ENCODE measurements around the gene EPS8L1.

Gene EPS8L1

GRCh38 chr19:55080968-55081769 lies 5.5 kb downstream of the EPS8L1 start:
- FAIRE-seq: peak; percentile 61

GRCh38 chr19:55081770-55082019 lies 6.0 kb downstream of the EPS8L1 start:
- FAIRE-seq: no peak

DNA sequence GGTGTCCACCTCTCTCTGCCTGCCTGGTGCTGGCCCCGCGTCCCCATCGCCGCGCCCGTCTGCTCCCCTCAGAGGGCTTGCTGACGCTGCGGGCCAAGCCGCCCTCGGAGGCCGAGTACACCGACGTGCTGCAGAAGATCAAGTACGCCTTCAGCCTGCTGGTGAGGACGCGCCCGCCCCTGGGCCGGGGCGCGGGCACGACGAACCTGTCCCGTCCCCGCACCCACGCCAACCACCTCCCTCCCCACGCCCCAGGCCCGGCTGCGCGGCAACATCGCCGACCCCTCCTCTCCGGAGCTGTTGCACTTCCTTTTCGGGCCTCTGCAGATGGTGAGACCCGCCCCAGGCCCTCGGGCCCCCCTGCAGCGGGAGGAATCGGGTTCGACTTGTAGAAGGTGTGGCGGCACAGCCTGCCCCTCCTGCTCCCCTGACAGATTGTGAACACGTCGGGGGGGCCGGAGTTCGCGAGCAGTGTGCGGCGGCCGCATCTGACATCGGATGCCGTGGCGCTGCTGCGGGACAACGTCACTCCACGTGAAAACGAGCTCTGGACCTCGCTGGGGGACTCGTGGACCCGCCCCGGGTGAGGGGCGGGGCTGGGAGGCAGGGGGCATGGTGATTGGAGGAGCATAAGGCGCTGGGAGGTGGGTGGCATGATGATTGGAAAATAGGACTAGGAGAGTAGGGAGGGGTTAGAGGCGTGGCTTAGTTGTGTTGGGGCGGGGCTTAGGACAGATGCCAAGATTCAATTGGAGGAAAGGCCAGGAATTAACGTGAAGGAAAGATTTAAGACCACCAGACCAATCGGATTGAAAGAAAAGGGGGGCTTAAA lies 6.6 kb downstream of the EPS8L1 start:
- no peak for FAIRE-seq

- no peak for FAIRE-seq
Measured at GRCh38 chr19:55083004-55083850, 7.6 kb downstream of the EPS8L1 start.

DNA sequence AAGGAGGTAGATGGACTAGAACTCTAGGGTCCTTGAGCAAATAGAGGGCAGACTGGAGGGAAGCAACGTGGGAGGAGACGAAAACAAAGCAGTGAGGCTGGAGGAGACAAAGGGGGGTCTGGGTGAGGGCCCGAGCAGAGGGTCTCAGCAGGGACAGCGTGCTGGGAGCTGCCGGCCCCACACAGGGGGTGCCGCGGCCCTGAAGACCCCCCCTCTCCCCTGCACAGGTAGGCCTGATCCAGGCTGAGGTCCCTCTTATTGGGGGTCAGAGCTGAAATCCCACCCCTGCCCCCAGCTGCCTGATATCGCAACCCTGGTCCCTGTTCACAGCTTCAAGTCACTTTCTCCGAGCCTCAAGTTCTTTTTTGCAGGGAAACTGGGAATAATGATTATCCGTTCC lies 8.7 kb downstream of the EPS8L1 start:
- no peak for FAIRE-seq

GRCh38 chr19:55085923-55086715 lies 10.4 kb downstream of the EPS8L1 start:
- no peak for FAIRE-seq

DNA sequence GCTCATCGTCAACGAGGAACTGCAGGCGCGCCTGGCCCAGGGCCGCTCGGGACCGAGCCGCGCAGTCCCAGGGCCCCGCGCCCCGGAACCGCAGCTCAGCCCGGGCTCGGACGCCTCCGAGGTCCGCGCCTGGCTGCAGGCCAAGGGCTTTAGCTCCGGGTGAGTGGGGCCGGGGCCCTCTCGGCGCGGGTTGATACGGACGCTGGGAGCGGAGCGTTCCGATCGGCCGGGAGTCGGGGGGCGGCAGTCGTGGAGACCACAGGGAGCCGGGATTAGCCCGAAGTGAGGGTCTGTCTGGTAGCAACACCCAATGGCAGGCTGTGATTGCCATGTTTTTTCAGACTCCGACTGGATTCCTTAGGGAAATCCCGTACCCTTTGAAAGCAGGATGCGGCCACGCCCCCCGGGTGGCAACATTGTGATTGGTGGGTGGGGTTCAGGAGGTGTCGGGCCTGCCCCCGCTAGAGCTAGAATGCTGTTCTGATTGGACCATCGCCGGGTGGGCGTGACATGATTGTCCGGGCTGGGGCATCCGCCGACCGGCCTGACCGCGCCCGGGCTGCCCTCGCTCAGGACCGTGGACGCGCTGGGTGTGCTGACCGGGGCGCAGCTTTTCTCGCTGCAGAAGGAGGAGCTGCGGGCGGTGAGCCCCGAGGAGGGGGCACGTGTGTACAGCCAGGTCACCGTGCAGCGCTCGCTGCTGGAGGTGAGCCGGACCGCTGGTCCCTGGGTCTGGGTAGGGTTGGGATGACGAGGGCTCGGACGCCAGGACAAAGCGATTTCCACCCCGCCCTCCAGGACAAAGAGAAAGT lies 11.3 kb downstream of the EPS8L1 start:
- peak; percentile 91 for FAIRE-seq

DNA sequence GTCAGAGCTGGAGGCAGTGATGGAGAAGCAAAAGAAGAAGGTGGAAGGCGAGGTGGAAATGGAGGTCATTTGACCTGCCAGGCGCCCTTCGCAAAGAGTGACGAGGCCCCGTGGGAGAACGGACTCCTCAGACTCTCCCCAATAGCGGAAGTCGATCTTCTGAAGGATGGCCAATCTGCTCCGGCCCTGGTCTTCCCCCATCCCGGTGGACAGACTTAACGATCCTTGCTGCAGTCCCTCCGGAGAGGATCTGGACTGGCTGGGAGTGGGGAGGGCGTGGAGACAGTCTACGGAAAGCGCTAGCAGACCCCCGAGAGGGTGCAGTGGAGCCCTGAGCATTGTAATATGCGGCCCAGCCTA lies 11.9 kb downstream of the EPS8L1 start:
- no peak for FAIRE-seq

- no peak for FAIRE-seq
Measured at GRCh38 chr19:55088021-55088451, 12.4 kb downstream of the EPS8L1 start.

- no peak for FAIRE-seq
Measured at GRCh38 chr19:55088543-55089341, 13.1 kb downstream of the EPS8L1 start.

DNA sequence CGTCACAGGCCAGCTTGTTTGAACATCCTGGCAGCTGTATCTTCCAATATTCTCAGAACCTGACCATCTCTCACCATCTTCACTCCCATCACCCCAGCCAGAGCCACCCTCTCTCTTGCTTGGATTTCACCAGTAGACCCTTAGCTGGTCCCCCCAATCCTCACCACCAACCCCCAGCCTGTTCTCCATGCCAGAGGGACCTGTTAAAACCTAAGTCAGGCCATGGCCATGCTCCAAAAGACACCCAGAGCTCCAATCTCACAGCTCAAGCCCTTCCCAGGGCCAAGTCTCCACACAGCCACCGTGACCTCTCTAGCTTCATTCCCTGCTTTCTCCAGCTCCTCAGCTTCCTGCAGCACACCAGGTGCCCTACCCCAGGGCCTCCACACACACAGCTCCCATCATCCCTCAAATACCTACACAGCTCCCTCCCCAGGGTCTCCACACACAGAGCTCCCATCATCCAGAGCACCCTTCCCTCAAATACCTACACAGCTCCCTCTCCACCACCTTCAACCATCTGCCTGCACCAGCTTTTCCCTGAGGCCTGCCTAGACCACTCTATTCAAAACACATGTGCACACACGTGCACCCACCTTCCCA lies 13.8 kb downstream of the EPS8L1 start:
- FAIRE-seq: no peak

DNA sequence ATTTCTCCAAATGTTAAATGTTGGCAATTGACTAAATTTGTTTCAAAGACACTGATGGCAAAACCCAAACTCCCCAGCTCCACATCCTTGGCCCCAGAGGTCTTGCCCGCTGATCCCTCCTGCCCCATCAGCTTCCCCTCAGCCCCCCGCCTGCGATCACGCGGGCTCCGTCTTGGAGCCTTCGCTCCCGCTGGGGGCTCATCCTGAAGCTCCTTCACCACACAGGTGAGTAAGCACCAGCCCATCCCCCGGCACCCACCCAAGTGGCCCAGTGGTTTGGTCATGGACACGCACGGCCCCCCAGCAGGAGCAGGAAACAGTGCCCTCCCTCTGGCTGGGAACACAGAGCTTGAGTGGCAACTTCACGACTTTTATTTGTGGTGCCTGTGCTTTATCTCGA lies 14.9 kb downstream of the EPS8L1 start:
- no peak for FAIRE-seq

DNA sequence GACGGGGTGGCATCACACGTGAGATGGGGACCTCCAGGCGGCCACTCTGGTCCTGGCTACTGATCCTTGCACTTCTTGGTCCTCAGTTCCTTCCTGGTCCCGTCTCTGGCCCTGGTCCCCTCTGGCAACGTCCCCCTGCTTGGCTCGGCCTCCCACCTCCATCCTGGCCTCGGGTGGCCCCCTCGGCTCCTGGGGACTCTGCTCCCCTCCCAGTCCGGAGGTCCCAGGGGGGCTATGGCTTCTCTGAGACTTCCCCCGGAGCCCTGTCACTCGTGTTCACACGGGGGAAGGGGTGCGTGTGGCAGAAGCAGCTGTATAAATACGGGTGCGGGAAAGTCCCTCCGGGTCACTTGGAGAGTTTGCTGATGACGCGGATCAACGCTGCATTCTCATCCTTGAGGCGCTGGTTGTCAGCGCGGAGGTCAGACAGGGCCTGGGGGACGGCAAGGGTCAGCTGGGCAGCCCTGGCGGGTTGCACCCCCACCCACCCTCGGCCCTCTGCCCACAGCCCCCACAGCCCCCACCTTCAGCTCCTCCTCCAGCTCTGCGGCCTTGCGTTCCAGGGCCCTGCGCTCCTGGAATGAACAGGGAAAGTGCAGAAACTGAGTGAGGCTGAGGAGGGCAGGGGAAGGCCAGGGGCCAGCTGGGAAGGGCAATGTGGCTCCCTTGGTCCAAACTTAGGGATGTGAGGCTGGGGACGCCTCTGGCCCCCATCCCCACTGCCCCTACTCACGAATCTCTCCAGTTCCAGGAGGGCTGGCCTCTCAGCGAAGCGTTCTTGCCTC lies 15.6 kb downstream of the EPS8L1 start:
- FAIRE-seq: no peak

- no peak for FAIRE-seq
Measured at GRCh38 chr19:55091955-55092354, 16.3 kb downstream of the EPS8L1 start.

GRCh38 chr19:55092423-55093318 lies 17.0 kb downstream of the EPS8L1 start:
- no peak for FAIRE-seq

DNA sequence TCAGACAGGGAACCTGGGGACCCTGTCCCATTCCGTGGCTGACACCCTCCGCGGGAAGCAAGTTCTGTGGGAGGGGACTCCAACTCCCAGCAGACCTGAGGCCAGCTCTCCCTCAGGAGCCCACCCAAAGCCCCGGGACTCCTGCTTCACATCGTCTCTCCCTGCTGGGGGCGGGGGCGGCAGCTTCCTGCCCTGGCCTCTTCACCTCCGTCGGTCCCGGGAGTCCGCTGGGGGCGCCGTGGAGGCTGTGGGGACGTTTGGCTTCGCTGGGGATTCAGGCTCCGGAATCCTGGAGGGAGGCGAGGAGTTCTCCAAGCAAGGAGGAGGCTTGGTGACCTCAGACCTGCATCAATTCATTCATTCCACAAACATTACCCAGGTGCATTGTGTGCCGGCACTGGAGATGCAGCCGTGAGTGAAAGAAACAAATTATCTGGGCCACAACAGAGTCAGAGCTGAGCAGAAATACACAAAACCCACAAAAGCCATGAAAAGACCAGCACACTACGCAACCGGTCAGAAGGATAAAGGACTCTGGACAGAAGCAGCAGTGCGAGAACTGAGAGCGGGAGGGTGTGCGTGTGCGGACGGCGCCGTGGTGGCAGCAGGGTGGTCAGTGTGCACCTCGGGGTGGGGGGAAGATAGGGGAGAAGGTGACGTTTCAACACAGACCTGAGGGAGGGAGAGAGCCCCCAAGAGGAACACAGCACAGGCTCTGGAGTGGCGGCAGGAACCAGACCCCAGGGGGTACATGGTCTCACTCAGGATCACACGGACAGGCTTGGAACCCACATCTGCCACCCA lies 19.0 kb downstream of the EPS8L1 start:
- no peak for FAIRE-seq

DNA sequence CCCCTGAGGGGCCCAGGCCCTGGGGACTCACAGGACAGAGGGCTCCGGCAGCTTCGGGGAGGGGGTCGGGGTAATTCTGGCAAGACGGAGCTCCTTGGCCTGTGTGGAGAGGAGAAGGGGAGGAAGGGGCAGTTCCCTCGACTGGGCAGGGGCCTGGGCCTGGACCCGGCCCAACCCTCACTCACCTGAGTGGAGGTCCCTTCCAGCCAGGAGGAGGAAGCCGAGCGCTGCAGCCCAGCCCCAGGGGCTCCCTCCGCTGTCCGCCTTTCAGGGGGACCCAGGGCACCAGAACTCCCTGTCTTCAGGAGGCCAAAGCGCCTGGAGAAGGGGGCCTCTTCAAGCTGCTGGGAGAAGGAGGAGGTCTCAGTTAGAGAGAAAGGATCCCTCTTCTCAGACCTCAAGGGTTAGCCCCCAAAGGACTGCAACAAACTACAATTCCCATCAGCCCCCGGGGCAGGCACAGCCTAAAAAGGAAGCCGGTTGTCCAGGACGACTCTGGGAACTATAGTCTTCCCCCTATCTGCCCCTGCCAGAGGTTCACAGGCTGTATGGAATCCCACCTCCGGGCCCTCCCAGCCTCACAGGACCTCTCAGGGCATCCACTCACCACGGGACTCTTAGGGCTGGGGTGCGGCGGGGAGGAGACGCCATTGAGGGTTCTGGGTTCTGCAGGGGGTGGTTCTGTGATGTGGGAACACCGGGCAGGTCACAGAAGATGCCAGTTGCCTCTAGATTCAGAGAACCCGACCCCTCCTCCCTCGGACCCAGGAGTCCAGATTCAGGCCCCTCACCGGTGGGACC lies 19.8 kb downstream of the EPS8L1 start:
- peak; percentile 95 for FAIRE-seq
